Measurements from ENCODE around the gene SH3D21. TPM values are rescaled to one million over a fixed set of nuclear protein-coding genes. Genes with fewer than 3 reads are reported as not detected.

Gene SH3D21
- 1.6 TPM for total RNA-seq
- long read RNA-seq: 0 reads

DNA sequence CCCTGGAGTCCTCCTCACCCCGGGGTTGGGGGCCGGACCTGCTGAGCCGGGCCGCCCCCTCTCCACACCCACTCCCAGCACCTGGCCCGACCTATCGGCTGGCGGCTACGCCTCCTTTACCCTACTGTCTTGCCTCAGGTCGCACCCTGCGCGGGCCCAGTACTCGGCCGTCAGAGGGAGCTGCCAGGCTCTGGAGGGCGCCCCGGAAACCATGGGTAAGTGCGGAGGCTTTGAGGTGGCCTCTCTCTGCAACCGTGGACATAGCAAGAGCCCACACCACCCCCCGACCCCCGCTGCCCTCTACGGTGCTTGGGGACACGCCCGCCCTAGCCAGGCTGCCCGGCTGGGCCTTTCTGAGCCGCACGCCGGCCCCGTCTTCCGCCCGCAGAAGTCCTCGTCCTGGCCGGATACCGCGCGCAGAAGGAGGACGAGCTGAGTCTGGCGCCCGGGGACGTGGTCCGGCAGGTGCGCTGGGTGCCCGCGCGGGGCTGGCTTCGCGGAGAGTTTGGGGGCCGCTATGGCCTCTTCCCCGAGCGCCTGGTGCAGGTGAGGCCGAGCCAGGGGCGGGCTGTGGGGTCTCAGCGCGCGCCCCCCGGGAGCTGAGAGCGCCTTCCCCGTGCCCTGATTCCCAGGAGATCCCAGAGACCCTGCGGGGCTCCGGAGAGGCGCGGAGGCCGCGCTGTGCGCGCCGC, at the start of gene SH3D21:
TSS of gene SH3D21 (plus strand) at position 159 of the 692 bp plus-strand sequence. CDS start at position 212, 53 bp downstream.
- ATAC-seq: peak; percentile 54
- intact Hi-C loops (cut with DNase I): loop anchor here (10.0 kb wide), 1 partner anchor 118 kb away; no protein-coding TSS in a partner anchor
- DNase-seq (ENCODE audit: missing footprints): peak; percentile 81

GRCh38 chr1:36256558-36257374, 49.4 kb upstream of the SH3D21 start:
- ATAC-seq (no peak), DNase-seq (ENCODE audit: missing footprints) (no peak)
- intact Hi-C loops (cut with DNase I): no loop called here

DNA sequence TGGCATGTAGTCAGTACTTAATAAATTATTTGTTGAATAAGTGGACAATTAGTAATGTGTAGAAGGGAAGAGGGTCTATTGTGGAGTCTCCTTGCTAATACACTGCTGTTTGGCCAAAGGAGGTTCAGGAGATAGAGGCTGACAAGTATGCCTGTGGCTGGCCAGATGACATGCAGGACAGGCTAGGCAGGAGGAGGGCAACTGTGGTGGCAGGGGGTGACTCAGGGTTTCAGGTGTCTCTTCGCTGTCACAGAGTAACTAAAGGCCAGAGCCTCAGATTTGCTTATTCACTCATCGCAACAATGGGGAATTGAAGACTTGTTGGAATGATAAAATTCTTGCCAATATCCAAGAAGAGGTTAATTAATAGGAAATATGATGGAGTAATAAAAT, 48.8 kb upstream of the SH3D21 start:
- peak; percentile 40 for ATAC-seq
- no peak for DNase-seq (ENCODE audit: missing footprints)
- intact Hi-C loops (cut with DNase I): no loop called here

- intact Hi-C loops (cut with DNase I): no loop called here
- DNase-seq (ENCODE audit: missing footprints): no peak
- no peak for ATAC-seq
These were observed 47.2 kb upstream of the SH3D21 start for GRCh38 chr1:36258960-36259344.

GRCh38 chr1:36268981-36269380, 37.2 kb upstream of the SH3D21 start:
- no peak for DNase-seq (ENCODE audit: missing footprints)
- intact Hi-C loops (cut with DNase I): no loop called here
- ATAC-seq: no peak

GRCh38 chr1:36269408-36269838, 36.7 kb upstream of the SH3D21 start:
- DNase-seq (ENCODE audit: missing footprints) (no peak), ATAC-seq (no peak)
- intact Hi-C loops (cut with DNase I): no loop called here

DNA sequence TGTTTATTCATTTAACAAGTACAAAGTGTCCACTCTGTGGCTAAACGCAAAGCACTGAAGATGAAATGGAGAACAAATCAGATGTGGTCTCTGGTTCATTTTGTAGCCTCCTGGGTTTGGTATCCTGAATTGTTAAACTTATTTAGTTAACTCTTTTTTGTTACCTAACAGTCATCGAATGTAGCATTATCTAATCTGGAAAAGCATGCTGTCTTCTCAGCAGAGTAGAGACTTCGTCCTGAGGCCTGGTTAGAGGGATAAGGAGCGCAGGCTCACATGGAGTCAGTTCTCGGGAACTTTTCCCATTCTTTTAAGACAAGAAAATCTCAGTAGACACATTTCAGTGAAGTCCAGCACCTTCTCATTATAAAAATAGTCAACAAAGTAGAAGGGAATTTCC, 33.1 kb upstream of the SH3D21 start:
- DNase-seq (ENCODE audit: missing footprints): no peak
- intact Hi-C loops (cut with DNase I): no loop called here
- no peak for ATAC-seq

GRCh38 chr1:36274201-36274600, 32.0 kb upstream of the SH3D21 start:
- no peak for DNase-seq (ENCODE audit: missing footprints)
- intact Hi-C loops (cut with DNase I): no loop called here
- ATAC-seq: no peak

DNA sequence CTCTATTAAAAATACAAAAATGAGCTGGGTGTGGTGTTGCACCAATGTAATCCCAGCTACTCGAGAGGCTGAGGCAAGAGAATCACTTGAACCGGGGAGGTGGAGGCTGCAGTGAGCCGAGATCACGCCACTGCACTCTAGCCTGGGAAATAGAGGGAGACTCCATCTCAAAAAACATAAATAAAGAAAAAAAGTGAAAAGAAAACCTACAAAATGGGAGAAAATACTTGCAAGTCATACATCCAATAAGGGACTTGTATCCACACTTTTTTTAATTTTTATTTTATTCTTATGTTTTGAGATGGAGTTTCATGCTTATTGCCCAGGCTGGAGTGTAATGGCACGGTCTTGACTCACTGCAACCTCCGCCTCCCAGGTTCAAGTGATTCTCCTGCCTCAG, 29.5 kb upstream of the SH3D21 start:
- ATAC-seq (no peak), DNase-seq (ENCODE audit: missing footprints) (no peak)
- intact Hi-C loops (cut with DNase I): no loop called here

DNA sequence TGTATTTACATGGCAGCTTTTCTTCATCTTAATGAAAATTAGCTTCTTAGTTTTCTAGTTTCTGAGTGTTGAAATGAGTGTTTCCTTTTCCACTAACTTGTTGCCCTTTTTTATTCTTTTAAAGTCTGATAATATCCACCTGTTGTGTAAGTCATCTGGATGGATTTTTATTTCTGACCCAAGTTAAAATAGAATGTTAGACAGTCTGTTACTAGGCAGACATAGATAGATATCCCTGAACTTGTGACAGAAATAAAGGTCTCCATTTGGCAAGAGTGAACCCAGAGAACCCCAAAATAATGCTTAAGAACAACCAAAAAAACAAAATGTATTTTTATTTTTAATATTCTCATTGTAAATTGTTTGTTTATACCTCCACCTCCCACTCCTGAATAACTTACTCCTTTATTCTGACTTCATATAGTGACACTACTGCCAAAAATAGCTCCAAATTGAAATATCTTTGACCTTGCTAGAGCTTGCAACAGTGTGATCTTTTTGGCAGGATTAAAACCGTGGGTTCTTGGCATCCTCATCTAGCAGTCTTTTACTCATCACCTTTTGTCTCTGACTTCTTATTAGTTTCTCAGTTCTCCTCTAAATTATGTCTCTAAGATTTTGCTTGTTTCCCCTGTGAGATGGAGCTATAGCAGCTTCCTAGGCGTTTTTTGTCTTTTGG, 26.9 kb upstream of the SH3D21 start:
- intact Hi-C loops (cut with DNase I): no loop called here
- DNase-seq (ENCODE audit: missing footprints) (no peak), ATAC-seq (peak; percentile 73)

DNA sequence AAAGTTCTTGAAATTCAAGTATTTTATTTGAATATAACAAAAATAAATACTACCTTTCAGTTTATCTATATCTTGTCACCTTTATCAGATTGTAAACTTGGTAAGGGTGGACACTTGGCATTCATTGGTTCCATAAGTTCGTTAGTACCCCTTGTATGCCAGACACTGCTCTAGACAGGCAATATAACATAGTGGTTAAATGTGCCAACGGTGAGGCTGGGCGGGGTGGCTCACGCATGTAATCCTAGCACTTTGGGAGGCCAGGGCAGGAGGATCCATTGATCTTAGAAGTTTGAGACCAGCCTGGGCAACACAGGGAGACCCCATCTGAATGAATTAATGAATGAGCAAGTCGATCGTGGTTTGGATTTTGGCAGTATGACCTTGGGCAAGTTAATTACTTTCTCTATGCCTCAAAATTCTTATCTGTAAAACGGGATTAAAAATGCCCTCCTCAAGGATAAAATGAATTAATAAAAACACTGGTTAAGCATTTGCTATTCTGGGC, 26.3 kb upstream of the SH3D21 start:
- intact Hi-C loops (cut with DNase I): loop anchor here (5.0 kb wide), 2 partner anchors 38 to 78 kb away; no protein-coding TSS in a partner anchor
- DNase-seq (ENCODE audit: missing footprints): no peak
- no peak for ATAC-seq

DNA sequence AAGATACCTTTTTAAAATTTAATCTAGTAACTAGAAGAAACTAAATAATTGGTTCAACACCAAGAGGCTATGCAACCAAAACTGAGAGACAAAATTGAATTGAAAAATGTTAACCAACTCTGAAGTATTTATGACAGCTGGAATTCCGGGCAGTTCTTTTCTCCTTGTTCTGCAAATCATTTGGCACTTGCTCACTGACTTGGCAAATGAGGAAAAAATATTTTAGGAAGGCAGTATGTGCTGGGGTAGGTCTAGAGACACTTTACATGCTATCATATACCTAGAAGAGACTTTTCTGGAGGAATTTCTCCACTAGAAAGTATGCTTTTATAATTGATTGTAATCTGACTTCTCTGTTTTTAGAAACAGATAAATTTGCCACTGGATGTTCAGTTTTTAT, 22.1 kb upstream of the SH3D21 start:
- intact Hi-C loops (cut with DNase I): loop anchor here (2.0 to 5.0 kb wide), 3 partner anchors 42 to 82 kb away; partner anchors contain the start of gene THRAP3
- DNase-seq (ENCODE audit: missing footprints) (no peak), ATAC-seq (peak; percentile 37)

GRCh38 chr1:36284517-36284916, 21.7 kb upstream of the SH3D21 start:
- ATAC-seq: no peak
- intact Hi-C loops (cut with DNase I): loop anchor here (2.0 to 5.0 kb wide), 3 partner anchors 42 to 82 kb away; partner anchors contain the start of gene THRAP3
- no peak for DNase-seq (ENCODE audit: missing footprints)

DNA sequence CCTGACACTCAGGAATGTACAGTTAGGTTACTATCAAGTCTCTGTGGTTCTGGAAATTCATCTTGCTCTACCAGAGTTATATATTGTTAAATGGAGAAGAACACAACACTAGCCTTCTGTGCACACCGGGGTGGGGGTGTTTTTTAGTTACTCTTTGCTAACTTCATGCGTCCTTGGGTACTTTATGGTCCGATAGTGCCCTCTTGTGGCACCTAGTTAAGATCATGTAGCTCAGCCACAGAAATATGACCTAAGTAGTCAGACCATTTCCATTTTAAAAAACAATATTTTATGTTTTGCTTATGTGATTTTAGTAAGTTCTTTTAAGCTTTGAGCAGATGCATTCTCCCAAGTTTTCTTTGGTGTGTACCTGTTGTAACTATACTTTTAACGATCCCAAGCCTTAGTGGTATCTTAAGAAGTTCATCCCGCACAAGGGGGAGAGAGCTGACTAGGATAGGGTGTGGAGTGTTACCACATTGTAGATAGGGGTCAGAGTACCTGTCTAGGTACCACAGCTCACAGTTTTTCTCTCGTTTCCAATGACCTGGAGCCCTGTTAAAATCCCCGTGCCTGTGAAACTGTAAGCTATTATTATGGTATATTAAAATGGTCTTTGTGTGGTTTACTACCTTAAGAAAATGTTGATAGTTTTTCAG, 20.6 kb upstream of the SH3D21 start:
- intact Hi-C loops (cut with DNase I): loop anchor here (1.0 to 5.0 kb wide), 3 partner anchors 61 to 183 kb away; partner anchors contain the start of genes THRAP3 and TRAPPC3
- ATAC-seq: peak; percentile 69
- DNase-seq (ENCODE audit: missing footprints): no peak

GRCh38 chr1:36286802-36287201, 19.4 kb upstream of the SH3D21 start:
- DNase-seq (ENCODE audit: missing footprints) (no peak), ATAC-seq (no peak)
- intact Hi-C loops (cut with DNase I): loop anchor here (5.0 kb wide), 1 partner anchor 185 kb away; no protein-coding TSS in a partner anchor

DNA sequence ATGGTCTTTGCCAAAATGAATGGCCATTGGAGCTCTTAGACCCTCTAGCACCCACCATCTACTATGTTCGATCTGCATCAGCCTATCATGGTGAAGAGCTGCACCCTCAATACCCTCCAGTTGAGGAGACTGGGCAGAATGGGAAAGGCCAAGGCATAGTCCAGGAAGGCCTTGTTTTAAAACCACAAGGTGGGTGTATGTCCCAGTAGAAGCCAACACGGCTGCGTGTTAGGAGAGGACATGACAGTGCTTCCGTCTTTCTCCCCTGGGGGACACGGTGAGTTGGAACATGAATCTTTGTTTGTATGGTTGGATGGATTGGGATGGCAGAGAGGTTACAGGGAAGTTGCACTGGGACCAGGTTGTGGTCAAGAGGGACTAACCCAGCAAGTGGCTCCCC, 18.6 kb upstream of the SH3D21 start:
- no peak for ATAC-seq
- intact Hi-C loops (cut with DNase I): loop anchor here (5.0 kb wide), 1 partner anchor 185 kb away; no protein-coding TSS in a partner anchor

DNA sequence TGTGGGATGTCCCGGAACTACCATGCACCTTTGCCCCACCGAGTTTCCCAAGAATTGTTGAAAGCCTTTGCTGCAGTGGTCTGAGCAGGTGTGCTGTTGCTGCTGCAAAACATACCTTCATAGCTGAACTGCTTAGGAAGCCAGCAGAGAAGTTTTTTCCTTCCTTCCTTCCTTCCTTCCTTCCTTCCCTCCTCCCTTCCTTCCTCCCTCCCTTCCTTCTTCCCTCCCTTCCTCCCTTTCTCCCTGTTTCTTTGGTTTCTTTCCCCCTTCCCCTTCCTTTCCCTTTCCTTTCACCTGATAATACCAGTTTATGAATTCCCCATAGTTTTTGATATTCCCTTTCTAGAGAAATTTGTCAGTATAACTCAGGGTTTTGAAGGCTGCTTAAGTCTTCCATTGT, 10.8 kb upstream of the SH3D21 start:
- no peak for DNase-seq (ENCODE audit: missing footprints)
- no peak for ATAC-seq
- intact Hi-C loops (cut with DNase I): no loop called here

More for the DNA sequence above, 18.6 kb upstream of the SH3D21 start:
- no peak for DNase-seq (ENCODE audit: missing footprints)

GRCh38 chr1:36297062-36297461, 9.1 kb upstream of the SH3D21 start:
- DNase-seq (ENCODE audit: missing footprints) (no peak), ATAC-seq (no peak)
- intact Hi-C loops (cut with DNase I): no loop called here

Measured in Right ventricle myocardium inferior (tissue), 1 donor.